Astrocyte of the cerebellum (primary cell): ENCODE data around the gene ZNF521.

Experiments
- DNase-seq: peaks from one replicate; pipeline ENCODE4 v3.0.0-alpha.2; 2011; ENCODE audit warnings: low read depth
- H3K4me3 ChIP-seq: 2 replicates; pipeline ENCODE4 v1.5.1; 2011; ENCODE audit warnings: mild to moderate bottlenecking, low read depth, low read length, moderate library complexity
- CTCF ChIP-seq: IDR thresholded peaks from 2 replicates; pipeline ENCODE4 v1.5.1; 2012; ENCODE audit warnings: low read length, low read depth, moderate library complexity, mild to moderate bottlenecking; ENCODE audit errors: missing control alignments
- in situ Hi-C: cut with HindIII; loops from 2 replicates; pipeline ENCODE4 v1.10.0; 2017; ENCODE audit warnings: low sequenced_read_pairs

Gene ZNF521

GRCh38 chr18:25136416-25137196 is 215.4 kb downstream of the ZNF521 start:
- TF ChIP-seq CTCF: no peak
- in situ Hi-C loops: no loop called here
- H3K4me3 ChIP-seq: no peak overlapping the region
- DNase-seq: no peak

GRCh38 chr18:25134861-25135260 is 217.1 kb downstream of the ZNF521 start:
- no peak for DNase-seq
- in situ Hi-C loops: no loop called here
- H3K4me3 ChIP-seq: no peak overlapping the region
- TF ChIP-seq CTCF: no peak

GRCh38 chr18:25133879-25134278 is 218.1 kb downstream of the ZNF521 start:
- in situ Hi-C loops: no loop called here
- DNase-seq: no peak
- H3K4me3 ChIP-seq: no peak overlapping the region
- TF ChIP-seq CTCF: no peak

- TF ChIP-seq CTCF: no peak
- in situ Hi-C loops: no loop called here
- no peak for DNase-seq
- H3K4me3 ChIP-seq: no peak overlapping the region
Observed at GRCh38 chr18:25132786-25133496, 219.0 kb downstream of the ZNF521 start.

- no peak for TF ChIP-seq CTCF
- in situ Hi-C loops: no loop called here
- no peak for DNase-seq
- H3K4me3 ChIP-seq: no peak overlapping the region
Observed at GRCh38 chr18:25126751-25127150, 225.2 kb downstream of the ZNF521 start.

GRCh38 chr18:25125680-25126079 is 226.3 kb downstream of the ZNF521 start:
- H3K4me3 ChIP-seq: no peak overlapping the region
- in situ Hi-C loops: no loop called here
- no peak for DNase-seq
- no peak for TF ChIP-seq CTCF
